SK-N-SH (cell line): ENCODE data around the gene BBS4. TPM values are rescaled to one million over a fixed set of nuclear protein-coding genes. Genes with fewer than 3 reads are reported as not detected.

ENCODE experiments used
- CTCF ChIA-PET: fragments of 300-600, 350-600 bp; formaldehyde crosslinking; extraction: SDS; loops from one replicate; lab custom pipeline; 2021; lab: Yijun Ruan, JAX
- POLR2A ChIA-PET: fragments of 350-600 bp; sonication (Branson Sonifier 250); formaldehyde crosslinking; extraction: SDS; loops from one replicate; lab custom pipeline; 2020; ENCODE audit warnings: antibody characterized with exemption, inconsistent platforms; lab: Yijun Ruan, JAX
- DNase-seq: peaks from one replicate; pipeline ENCODE4 v3.0.0; 2012
- H2AFZ ChIP-seq: fragments of 200-600 bp; sonication (generic); 2 replicates; pipeline ENCODE4 v1.8.1; 2016; ENCODE audit warnings: antibody characterized with exemption, mild to moderate bottlenecking, low read depth
- H3F3A ChIP-seq: fragments of 200-600 bp; sonication (generic); replicated peaks from 2 replicates; pipeline ENCODE3; 2016; ENCODE audit warnings: antibody characterized with exemption, mild to moderate bottlenecking; ENCODE audit not compliant: insufficient read depth
- H3K27ac ChIP-seq, 2 experiments: fragments of 200-500 bp in 1 of 2; fragments of 200-600 bp in 1 of 2; sonication (Bioruptor generic) in 1 of 2; sonication (generic), shearing (Covaris generic) in 1 of 2; 2 replicates each; pipeline versions ENCODE4 v1.5.1 to v1.6.1; 2014 to 2016; ENCODE audit warnings: low read depth in 2 of 2, inconsistent platforms in 1 of 2, low read length in 1 of 2, mild to moderate bottlenecking in 1 of 2, mixed read lengths in 1 of 2
- H3K27me3 ChIP-seq: fragments of 200-600 bp; sonication (generic), shearing (Covaris generic); 2 replicates; pipeline ENCODE4 v1.6.1; 2016; ENCODE audit warnings: mixed run types; ENCODE audit not compliant: insufficient read depth
- H3K36me3 ChIP-seq, 2 experiments: fragments of 200-500 bp in 1 of 2; fragments of 200-600 bp in 1 of 2; sonication (Bioruptor generic) in 1 of 2; sonication (generic) in 1 of 2; replicated peaks in 1 of 2; 2 replicates each; pipeline versions ENCODE3 to v1.5.1; 2014 to 2016; ENCODE audit warnings: low read length in 1 of 2, mild to moderate bottlenecking in 1 of 2; ENCODE audit not compliant: insufficient read depth in 2 of 2, control insufficient read depth in 1 of 2
- H3K4me1 ChIP-seq, 2 experiments: fragments of 200-500 bp in 1 of 2; fragments of 200-600 bp in 1 of 2; sonication (Bioruptor generic) in 1 of 2; sonication (generic), shearing (Covaris generic) in 1 of 2; 2 replicates each; pipeline versions ENCODE4 v1.5.1 to v1.6.1; 2014 to 2016; ENCODE audit warnings: low read depth in 1 of 2, low read length in 1 of 2, mixed run types in 1 of 2; ENCODE audit not compliant: insufficient read depth in 2 of 2, control insufficient read depth in 1 of 2
- H3K4me2 ChIP-seq: fragments of 200-600 bp; sonication (generic), shearing (Covaris generic); 2 replicates; pipeline ENCODE4 v1.6.1; 2017; ENCODE audit warnings: mixed run types
- H3K4me3 ChIP-seq, 2 experiments: fragments of 200-500 bp in 1 of 2; fragments of 200-600 bp in 1 of 2; sonication (Bioruptor generic) in 1 of 2; sonication (generic), shearing (Covaris generic) in 1 of 2; 2 replicates each; pipeline versions ENCODE4 v1.5.1 to v1.8.1; 2014 to 2016; ENCODE audit warnings: low read depth in 2 of 2, inconsistent platforms in 1 of 2, low read length in 1 of 2, mild to moderate bottlenecking in 1 of 2, mixed read lengths in 1 of 2, moderate library complexity in 1 of 2
- H3K79me2 ChIP-seq: fragments of 200-600 bp; sonication (generic); 2 replicates; pipeline ENCODE4 v1.8.1; 2017; ENCODE audit warnings: mild to moderate bottlenecking; ENCODE audit not compliant: insufficient read depth
- H3K9ac ChIP-seq: fragments of 200-600 bp; sonication (generic); 2 replicates; pipeline ENCODE4 v1.6.1; 2017; ENCODE audit warnings: mixed run types
- H3K9me2 ChIP-seq: fragments of 200-600 bp; sonication (generic); 2 replicates; pipeline ENCODE4 v1.6.1; 2017; ENCODE audit warnings: mixed run types
- H3K9me3 ChIP-seq: fragments of 200-600 bp; sonication (generic); 2 replicates; pipeline ENCODE4 v1.6.1; 2017; ENCODE audit warnings: mixed run types, mild to moderate bottlenecking, moderate library complexity
- H4K20me1 ChIP-seq: fragments of 200-600 bp; sonication (generic); 2 replicates; pipeline ENCODE4 v1.6.1; 2017; ENCODE audit warnings: mild to moderate bottlenecking, mixed run types; ENCODE audit not compliant: insufficient read depth
- CHD2 ChIP-seq: fragments of 150-350 bp; IDR thresholded peaks from 2 replicates; pipeline ENCODE4 v1.6.1; 2018; ENCODE audit warnings: low read length; ENCODE audit not compliant: partially characterized antibody
- ELF1 ChIP-seq: IDR thresholded peaks from 2 replicates; pipeline ENCODE4 v1.4.0; 2012
- FOXM1 ChIP-seq: IDR thresholded peaks from 2 replicates; pipeline ENCODE4 v1.4.0; 2012; ENCODE audit warnings: low read depth, mild to moderate bottlenecking
- GABPA ChIP-seq: IDR thresholded peaks from 2 replicates; pipeline ENCODE4 v1.4.0; 2012; ENCODE audit warnings: low read depth, mild to moderate bottlenecking
- MEF2A ChIP-seq: IDR thresholded peaks from 2 replicates; pipeline ENCODE4 v1.4.0; 2012; ENCODE audit warnings: low read depth, borderline replicate concordance
- NFIC ChIP-seq: IDR thresholded peaks from 2 replicates; pipeline ENCODE4 v1.4.0; 2012; ENCODE audit warnings: borderline replicate concordance
- NRF1 ChIP-seq: IDR thresholded peaks from 2 replicates; pipeline ENCODE4 v1.6.1; 2012; ENCODE audit warnings: low read depth, mild to moderate bottlenecking, low read length
- SMC3 ChIP-seq: IDR thresholded peaks from 2 replicates; pipeline ENCODE4 v1.6.1; 2012; ENCODE audit warnings: low read depth, low read length, improper control_type of control experiment
- TCF12 ChIP-seq: IDR thresholded peaks from 2 replicates; pipeline ENCODE4 v1.4.0; 2012
- YY1 ChIP-seq: IDR thresholded peaks from 2 replicates; pipeline ENCODE4 v1.4.0; 2012; ENCODE audit warnings: low read depth, mild to moderate bottlenecking
- WGBS: methylation state at CpG from one replicate; pipeline ENCODE4 v1.1.6; 2017; ENCODE audit warnings: low lambda C conversion rate; 5-methylcytosine and 5-hydroxymethylcytosine counted together
- polyA plus RNA-seq, 3 experiments: library from polyadenylated mRNA; depleted of rRNA; stranded (reverse); fragments of >200 nt; gene quantifications; 2 replicates each; pipeline ENCODE4 v1.2.3, GENCODE V29; 2012
- TF ChIP-seq, protein P1 (sequence below): fragments of 200-600 bp; sonication (generic); IDR thresholded peaks from 2 replicates; pipeline ENCODE4 v1.6.1; 2017; ENCODE audit warnings: antibody characterized with exemption, mild to moderate bottlenecking, moderate library complexity
- TF ChIP-seq, protein P2 (sequence below): IDR thresholded peaks from 2 replicates; pipeline ENCODE4 v1.4.0; 2012; ENCODE audit warnings: low read depth, borderline replicate concordance

The BBS4 gene
- polyA plus RNA-seq, 1 of the 3 experiments (the other 2 are of a cell fraction), result 18.5 TPM

DNA sequence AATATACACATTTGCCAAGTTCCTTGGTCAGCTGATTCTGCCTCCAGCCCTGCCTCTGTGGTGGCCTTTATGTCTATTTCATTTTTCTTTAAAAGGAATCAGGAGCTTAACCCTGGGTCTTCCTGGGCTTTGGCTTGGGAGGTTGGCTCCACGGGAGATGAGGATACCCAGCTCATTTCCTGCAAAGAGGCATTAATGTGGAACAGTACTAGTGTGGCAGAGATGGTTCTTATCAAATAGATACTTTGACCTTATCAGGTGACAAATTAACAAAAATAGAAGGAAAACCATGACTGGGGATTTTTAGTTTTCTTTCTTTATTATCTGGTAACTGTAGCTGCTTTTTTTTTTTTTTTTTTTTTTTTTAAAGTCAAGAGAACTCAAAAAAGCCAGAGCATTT, 42.8 kb downstream of the BBS4 start:
- WGBS, result 88% methylated on average over 1 of the region's 1 CpG
- CTCF ChIA-PET, result interaction anchor here (1.0 to 1.6 kb wide), 3 partner anchors 23 to 515 kb away, joined by 3 read pairs; no protein-coding TSS in a partner anchor

DNA sequence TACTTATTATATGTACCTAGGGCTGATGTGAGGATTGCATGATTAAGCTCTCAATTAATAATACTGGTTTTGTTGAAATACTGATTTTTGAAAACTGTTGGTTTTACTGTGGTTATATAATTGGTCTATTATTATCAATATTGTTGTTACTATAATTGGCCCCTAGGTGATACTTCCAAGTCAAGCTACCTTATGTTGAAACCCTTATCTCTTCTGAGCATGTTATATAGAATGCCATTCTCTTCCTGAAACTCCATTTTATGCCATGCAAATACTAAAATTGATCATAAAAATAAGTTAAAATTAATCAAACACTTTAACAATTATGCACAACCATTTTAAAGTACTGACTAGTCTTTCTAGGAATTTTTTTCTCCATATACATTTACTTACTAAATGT, 46.1 kb downstream of the BBS4 start:
- Histone ChIP-seq H3F3A (no peaks in the 10 kb centered on the region), H3K27me3 (no peaks in the 10 kb centered on the region), H3K79me2 (no peaks in the 10 kb centered on the region), H3K27ac (no peak overlapping the region), H3K4me3 (no peak overlapping the region), H3K36me3 (peaks cover 24 to 45% of the 10 kb centered on the region in 2 experiments), H3K9me3 (no peaks in the 10 kb centered on the region), H3K4me2 (no peak overlapping the region), H3K9me2 (no peaks in the 10 kb centered on the region), H2AFZ (no peak overlapping the region), H3K4me1 (no peaks in the 10 kb centered on the region), H3K9ac (no peak overlapping the region), H4K20me1 (no peaks in the 10 kb centered on the region)
- TF ChIP-seq SMC3 (no peak), MEF2A (no peak), FOXM1 (no peak)
- ChIA-PET CTCF (interaction anchor here (0.7 to 7.2 kb wide), 4 partner anchors 9 to 512 kb away, joined by 3 to 72 read pairs (median 4); no protein-coding TSS in a partner anchor), POLR2A (no interaction called here)
- no peak for DNase-seq

More for the DNA sequence above, 42.8 kb downstream of the BBS4 start:
- TF ChIP-seq NRF1, result no peak
- no peaks in the 10 kb centered on the region; the same call in 1 of the 2 replicates for H3K79me2 ChIP-seq
- no peaks in the 10 kb centered on the region for H3K9me2 ChIP-seq
- H3K9ac ChIP-seq, result no peak overlapping the region
- no peaks in the 10 kb centered on the region for H3K4me1 ChIP-seq
- no peaks in the 10 kb centered on the region for H4K20me1 ChIP-seq
- no peak overlapping the region for H2AFZ ChIP-seq
- H3K4me2 ChIP-seq, result no peak overlapping the region
- H3F3A ChIP-seq, result no peaks in the 10 kb centered on the region
- POLR2A ChIA-PET, result no interaction called here
- no peak for DNase-seq
- no peaks in the 10 kb centered on the region for H3K27me3 ChIP-seq
- H3K36me3 ChIP-seq, result peaks cover 17 to 35% of the 10 kb centered on the region in 2 experiments
- H3K4me3 ChIP-seq, result no peak overlapping the region
- no peaks in the 10 kb centered on the region for H3K9me3 ChIP-seq
- H3K27ac ChIP-seq, result no peak overlapping the region

DNA sequence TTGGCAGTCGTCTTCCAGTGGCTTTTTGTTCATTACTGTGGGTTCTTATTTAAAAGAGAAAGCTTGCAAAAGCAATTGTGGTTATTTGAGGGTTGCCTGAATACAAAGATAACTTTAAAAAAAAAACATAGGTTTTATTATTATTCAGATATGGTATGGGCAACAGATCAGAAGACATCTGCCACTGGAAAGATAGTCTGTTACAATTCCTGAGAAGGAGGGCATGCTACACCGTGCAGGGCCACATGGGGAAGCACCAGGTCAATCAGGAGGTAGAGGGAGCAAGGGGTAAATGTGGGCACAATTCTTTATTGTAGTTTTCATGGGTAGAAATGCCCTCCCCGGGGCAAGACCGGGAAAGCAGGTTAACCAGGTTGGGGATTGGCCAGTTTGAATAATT, 46.5 kb downstream of the BBS4 start:
- H3K9ac ChIP-seq, result no peak overlapping the region
- no peak for DNase-seq
- H3K27ac ChIP-seq, result no peak overlapping the region
- TF ChIP-seq GABPA (no peak), ELF1 (no peak), TCF12 (no peak), CHD2 (no peak), NFIC (no peak), FOXM1 (no peak), YY1 (no peak)
- TF ChIP-seq, protein P1, sequence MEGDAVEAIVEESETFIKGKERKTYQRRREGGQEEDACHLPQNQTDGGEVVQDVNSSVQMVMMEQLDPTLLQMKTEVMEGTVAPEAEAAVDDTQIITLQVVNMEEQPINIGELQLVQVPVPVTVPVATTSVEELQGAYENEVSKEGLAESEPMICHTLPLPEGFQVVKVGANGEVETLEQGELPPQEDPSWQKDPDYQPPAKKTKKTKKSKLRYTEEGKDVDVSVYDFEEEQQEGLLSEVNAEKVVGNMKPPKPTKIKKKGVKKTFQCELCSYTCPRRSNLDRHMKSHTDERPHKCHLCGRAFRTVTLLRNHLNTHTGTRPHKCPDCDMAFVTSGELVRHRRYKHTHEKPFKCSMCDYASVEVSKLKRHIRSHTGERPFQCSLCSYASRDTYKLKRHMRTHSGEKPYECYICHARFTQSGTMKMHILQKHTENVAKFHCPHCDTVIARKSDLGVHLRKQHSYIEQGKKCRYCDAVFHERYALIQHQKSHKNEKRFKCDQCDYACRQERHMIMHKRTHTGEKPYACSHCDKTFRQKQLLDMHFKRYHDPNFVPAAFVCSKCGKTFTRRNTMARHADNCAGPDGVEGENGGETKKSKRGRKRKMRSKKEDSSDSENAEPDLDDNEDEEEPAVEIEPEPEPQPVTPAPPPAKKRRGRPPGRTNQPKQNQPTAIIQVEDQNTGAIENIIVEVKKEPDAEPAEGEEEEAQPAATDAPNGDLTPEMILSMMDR, result peak; percentile 6; the same call in 1 of the 2 replicates
- TF ChIP-seq, protein P2, sequence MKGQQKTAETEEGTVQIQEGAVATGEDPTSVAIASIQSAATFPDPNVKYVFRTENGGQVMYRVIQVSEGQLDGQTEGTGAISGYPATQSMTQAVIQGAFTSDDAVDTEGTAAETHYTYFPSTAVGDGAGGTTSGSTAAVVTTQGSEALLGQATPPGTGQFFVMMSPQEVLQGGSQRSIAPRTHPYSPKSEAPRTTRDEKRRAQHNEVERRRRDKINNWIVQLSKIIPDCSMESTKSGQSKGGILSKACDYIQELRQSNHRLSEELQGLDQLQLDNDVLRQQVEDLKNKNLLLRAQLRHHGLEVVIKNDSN, result no peak
- no peaks in the 10 kb centered on the region for H3K27me3 ChIP-seq
- H3K4me1 ChIP-seq, result no peaks in the 10 kb centered on the region
- CTCF ChIA-PET, result interaction anchor here (0.7 to 7.2 kb wide), 4 partner anchors 10 to 511 kb away, joined by 3 to 72 read pairs (median 4); no protein-coding TSS in a partner anchor
- H3K36me3 ChIP-seq, result peaks cover 24 to 50% of the 10 kb centered on the region in 2 experiments
- no peaks in the 10 kb centered on the region for H3F3A ChIP-seq
- no peak overlapping the region for H2AFZ ChIP-seq
- H3K9me3 ChIP-seq, result no peaks in the 10 kb centered on the region
- POLR2A ChIA-PET, result no interaction called here
- H3K4me3 ChIP-seq, result no peak overlapping the region
- no peaks in the 10 kb centered on the region for H3K79me2 ChIP-seq
- 95% methylated on average over 4 of the region's 4 CpGs for WGBS
- no peaks in the 10 kb centered on the region for H4K20me1 ChIP-seq
- H3K9me2 ChIP-seq, result no peaks in the 10 kb centered on the region
- H3K4me2 ChIP-seq, result no peak overlapping the region
